Measurements from ENCODE around the gene PSMG1. TPM values are rescaled to one million over a fixed set of nuclear protein-coding genes. Genes with fewer than 3 reads are reported as not detected.

PSMG1 gene
- total RNA-seq, 1 donor from 2014 or later: 37.1 TPM

DNA sequence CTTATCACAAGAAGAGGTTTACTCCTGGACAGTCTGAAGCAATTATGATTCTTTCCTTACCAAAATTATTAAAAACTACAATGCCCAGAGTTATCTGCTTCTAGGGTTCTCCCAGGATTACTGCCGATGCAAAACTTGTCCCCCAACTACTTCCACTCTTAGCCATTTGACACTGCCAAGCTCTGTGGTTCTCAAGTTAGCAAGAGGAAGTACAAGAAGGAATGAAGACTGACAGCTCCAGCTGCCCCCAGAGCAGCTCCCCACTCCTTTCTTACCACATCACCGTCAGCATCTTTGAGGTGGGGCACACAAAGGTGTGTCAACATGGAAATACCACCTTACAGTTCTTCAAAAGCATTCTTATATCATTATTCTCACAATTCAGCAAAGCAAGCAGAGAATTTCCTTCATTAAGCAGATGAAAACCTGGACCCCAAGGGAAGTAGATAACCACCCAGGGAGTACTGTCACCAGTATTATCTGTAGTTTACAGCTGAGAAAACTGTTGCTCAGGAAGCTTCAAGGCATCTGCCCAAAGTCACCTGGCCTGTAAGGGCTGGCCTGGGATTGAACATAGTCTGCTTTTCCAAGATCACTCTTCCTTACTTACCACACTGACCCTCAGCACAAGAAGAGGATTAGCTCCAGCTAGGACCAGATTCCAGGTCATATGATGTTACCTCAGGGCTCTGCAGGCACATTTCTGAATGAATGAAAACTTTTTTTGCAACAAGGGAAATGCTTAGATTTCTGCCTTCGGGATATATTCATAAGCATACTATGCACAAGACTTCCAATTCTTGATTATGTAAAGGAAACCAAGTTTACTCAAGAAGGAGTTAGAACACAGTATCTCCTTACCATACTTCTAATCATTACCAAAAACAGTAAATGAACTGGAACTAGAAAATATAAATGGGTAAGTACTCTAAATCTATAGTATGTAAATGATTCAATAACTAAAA is 9.3 kb downstream of the PSMG1 start:
- Histone ChIP-seq H3K4me3 (ENCODE audit: low read depth, low read length) (no peak overlapping the region), H3K36me3 (ENCODE audit: control insufficient read depth, insufficient read depth, low read length) (peaks cover 10% of the 10 kb centered on the region), H3K27me3 (ENCODE audit: control insufficient read depth, insufficient read depth, low read length) (no peaks in the 10 kb centered on the region)
- DNase-seq (ENCODE audit: low read depth): no peak
- no peak for TF ChIP-seq CTCF (IDR thresholded peaks at IDR 0.05; ENCODE audit: insufficient read depth, low read length, poor library complexity, severe bottlenecking)

GRCh38 chr21:39169906-39170305 is 13.3 kb downstream of the PSMG1 start:
- Histone ChIP-seq H3K4me3 (ENCODE audit: low read depth, low read length) (no peak overlapping the region), H3K36me3 (ENCODE audit: control insufficient read depth, insufficient read depth, low read length) (peaks cover 10% of the 10 kb centered on the region), H3K27me3 (ENCODE audit: control insufficient read depth, insufficient read depth, low read length) (no peaks in the 10 kb centered on the region)
- TF ChIP-seq CTCF (IDR thresholded peaks at IDR 0.05; ENCODE audit: insufficient read depth, low read length, poor library complexity, severe bottlenecking): no peak
- no peak for DNase-seq (ENCODE audit: low read depth)

DNA sequence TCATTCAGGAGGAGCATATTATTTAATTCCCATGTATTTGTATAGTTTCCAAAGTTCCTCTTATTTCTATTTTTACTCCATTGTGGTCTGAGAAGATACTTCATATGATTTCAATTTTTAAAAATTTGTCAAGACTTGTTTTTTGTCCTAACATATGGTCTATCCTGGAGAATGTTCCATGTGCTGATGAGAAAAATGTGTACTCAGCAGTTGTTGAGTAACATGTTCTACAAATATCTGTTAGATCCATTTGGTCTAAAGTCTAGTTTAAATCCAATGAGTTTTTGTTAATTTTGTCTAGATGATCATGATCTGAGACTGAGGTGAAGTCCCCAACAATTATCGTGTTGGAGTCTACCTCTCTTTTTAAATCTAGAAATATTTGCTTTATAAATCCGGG is 14.5 kb downstream of the PSMG1 start:
- H3K4me3 ChIP-seq (ENCODE audit: low read depth, low read length): no peak overlapping the region
- no peak for TF ChIP-seq CTCF (IDR thresholded peaks at IDR 0.05; ENCODE audit: insufficient read depth, low read length, poor library complexity, severe bottlenecking)
- peaks cover 10% of the 10 kb centered on the region for H3K36me3 ChIP-seq (ENCODE audit: control insufficient read depth, insufficient read depth, low read length)

DNA sequence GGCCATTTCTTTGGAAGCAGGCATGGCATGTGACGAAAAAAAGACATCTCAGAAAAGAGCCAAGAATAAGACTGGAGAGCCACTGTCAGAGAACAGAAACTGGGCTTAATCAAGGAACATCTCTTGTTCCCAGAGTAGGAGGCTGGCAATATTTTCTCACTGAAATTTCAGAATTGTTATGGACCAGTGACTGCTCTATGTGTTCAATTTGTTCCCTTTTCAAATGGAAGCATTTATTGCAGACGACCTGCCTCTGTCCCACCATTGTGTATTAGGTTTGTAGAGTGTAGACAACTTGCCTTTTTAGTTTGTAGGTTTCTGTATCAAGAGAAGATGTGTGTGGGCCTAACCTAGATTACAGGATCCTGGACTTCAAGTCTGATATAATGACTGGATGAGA is 18.7 kb downstream of the PSMG1 start:
- no peaks in the 10 kb centered on the region for H3K27me3 ChIP-seq (ENCODE audit: control insufficient read depth, insufficient read depth, low read length)
- no peak for DNase-seq (ENCODE audit: low read depth)
- H3K36me3 ChIP-seq (ENCODE audit: control insufficient read depth, insufficient read depth, low read length): peaks cover 4% of the 10 kb centered on the region
- TF ChIP-seq CTCF (IDR thresholded peaks at IDR 0.05; ENCODE audit: insufficient read depth, low read length, poor library complexity, severe bottlenecking): no peak
- no peak overlapping the region for H3K4me3 ChIP-seq (ENCODE audit: low read depth, low read length)

More for the DNA sequence above, 14.5 kb downstream of the PSMG1 start:
- DNase-seq (ENCODE audit: low read depth): no peak
- no peaks in the 10 kb centered on the region for H3K27me3 ChIP-seq (ENCODE audit: control insufficient read depth, insufficient read depth, low read length)

- Histone ChIP-seq H3K4me3 (ENCODE audit: low read depth, low read length) (no peak overlapping the region), H3K36me3 (ENCODE audit: control insufficient read depth, insufficient read depth, low read length) (no peaks in the 10 kb centered on the region), H3K27me3 (ENCODE audit: control insufficient read depth, insufficient read depth, low read length) (no peaks in the 10 kb centered on the region)
- no peak for TF ChIP-seq CTCF (IDR thresholded peaks at IDR 0.05; ENCODE audit: insufficient read depth, low read length, poor library complexity, severe bottlenecking)
- DNase-seq (ENCODE audit: low read depth): no peak
Measured at GRCh38 chr21:39161064-39161463, 22.2 kb downstream of the PSMG1 start.

Measured in kidney epithelial cell (primary cell).